Testis (tissue), 3 donors: ENCODE results near the gene GAREM2. TPM values are rescaled to one million over a fixed set of nuclear protein-coding genes. Genes with fewer than 3 reads are reported as not detected.
A peak's percentile ranks its signal among the peaks of the same experiment; 100 is the strongest.

Source experiments
- DNase-seq: peaks from one replicate; pipeline ENCODE4 v3.0.0-alpha.2; 2019
- H3K27ac ChIP-seq, 2 donors: fragments of 200-600 bp; sonication (generic); one replicate each; pipeline ENCODE4 v1.5.1; 2019
- H3K27me3 ChIP-seq: fragments of 200-600 bp; sonication (generic); one replicate; pipeline ENCODE4 v1.5.1; 2019
- H3K36me3 ChIP-seq: fragments of 200-600 bp; sonication (generic); one replicate; pipeline ENCODE4 v1.5.1; 2017; ENCODE audit warnings: low read depth; ENCODE audit errors: missing control alignments
- H3K4me1 ChIP-seq: fragments of 200-600 bp; sonication (generic); one replicate; pipeline ENCODE4 v1.5.1; 2019
- H3K4me3 ChIP-seq, 2 donors: fragments of 200-600 bp; sonication (generic); one replicate each; pipeline ENCODE4 v1.5.1; 2017 to 2019
- H3K9me3 ChIP-seq: fragments of 200-600 bp; sonication (generic); one replicate; pipeline ENCODE4 v1.5.1; 2017
- POLR2A ChIP-seq: fragments of 450-650 bp; IDR thresholded peaks from one replicate; pipeline ENCODE4 v1.6.1; 2017; ENCODE audit warnings: antibody characterized with exemption, mild to moderate bottlenecking, moderate library complexity
- WGBS, 2 donors: methylation state at CpG; one replicate each; pipeline ENCODE4 v1.1.5; 2018; 5-methylcytosine and 5-hydroxymethylcytosine counted together
- intact Hi-C: fragments of 100-400 bp; cut with DNase I; formaldehyde crosslinking; loops from one replicate; pipeline ENCODE4 v1.15.1; 2023; ENCODE audit warnings: low total_unique reads
- polyA plus RNA-seq: library from polyadenylated mRNA; stranded (reverse); fragments of 350-450 nt; fragmentation: Illumina TruSeq; extraction: RNeasy Lipid Tissue Mini Kit (QIAGEN cat#74804); gene quantifications from one replicate; pipeline ENCODE4 v1.2.3, GENCODE V29; 2014; ENCODE audit warnings: low read depth, low replicate concordance; ENCODE audit not compliant: insufficient read depth
- total RNA-seq, 2 donors: library from RNA; depleted of rRNA; stranded (reverse); fragments of >200 nt; gene quantifications; one replicate each; pipeline ENCODE4 v1.2.3, GENCODE V29; 2016
- TF ChIP-seq, protein P1 (sequence below), 3 experiments: fragments of 450-650 bp in 2 of 3; fragments of 200-600 bp in 1 of 3; sonication (generic) in 1 of 3; IDR thresholded peaks; one replicate each; pipeline ENCODE4 v1.5.1; 2016 to 2019; ENCODE audit warnings: antibody characterized with exemption in 3 of 3, mild to moderate bottlenecking in 2 of 3, moderate library complexity in 1 of 3

GAREM2 gene
- total and polyA plus RNA-seq, 3 donors from 2014 or later: 4.6 to 6.8 (median 5.4) TPM

DNA sequence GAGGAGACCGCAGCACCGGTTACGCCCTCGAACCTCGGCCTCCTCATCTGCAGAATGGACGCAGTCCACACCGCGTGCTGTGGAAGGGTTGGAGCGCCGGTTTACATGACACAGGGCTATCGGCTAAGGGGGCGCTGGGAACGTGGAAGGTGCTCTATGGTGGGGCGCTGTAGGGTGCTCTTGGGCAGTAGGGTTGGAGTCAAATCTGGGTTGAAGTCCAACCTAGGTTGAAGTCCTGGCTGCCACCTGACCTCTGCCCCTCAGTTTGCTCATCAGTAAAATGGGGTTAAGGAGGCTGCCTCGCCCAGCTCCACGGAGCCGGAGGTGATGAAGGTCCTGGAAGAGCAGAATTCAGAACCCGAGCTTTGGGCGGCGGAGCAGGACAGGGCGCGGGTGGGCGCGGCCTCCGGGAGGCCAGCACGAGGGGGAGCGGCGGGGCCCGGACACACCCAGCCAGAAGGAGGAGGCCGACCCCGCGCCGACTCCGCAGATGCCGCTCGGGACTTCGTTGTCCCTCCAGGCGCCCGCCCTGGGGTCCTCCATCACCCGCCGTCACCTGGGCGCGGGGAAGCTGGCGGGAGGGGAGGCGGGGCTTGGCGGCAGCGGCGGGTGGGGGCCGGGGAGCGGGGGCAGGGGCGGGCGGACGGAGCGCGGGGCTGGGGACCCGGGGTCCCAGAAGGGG lies 558 bp upstream of the GAREM2 start:
- no peaks in the 10 kb centered on the region for H3K27me3 ChIP-seq
- no peak for TF ChIP-seq POLR2A
- TF ChIP-seq, protein P1, sequence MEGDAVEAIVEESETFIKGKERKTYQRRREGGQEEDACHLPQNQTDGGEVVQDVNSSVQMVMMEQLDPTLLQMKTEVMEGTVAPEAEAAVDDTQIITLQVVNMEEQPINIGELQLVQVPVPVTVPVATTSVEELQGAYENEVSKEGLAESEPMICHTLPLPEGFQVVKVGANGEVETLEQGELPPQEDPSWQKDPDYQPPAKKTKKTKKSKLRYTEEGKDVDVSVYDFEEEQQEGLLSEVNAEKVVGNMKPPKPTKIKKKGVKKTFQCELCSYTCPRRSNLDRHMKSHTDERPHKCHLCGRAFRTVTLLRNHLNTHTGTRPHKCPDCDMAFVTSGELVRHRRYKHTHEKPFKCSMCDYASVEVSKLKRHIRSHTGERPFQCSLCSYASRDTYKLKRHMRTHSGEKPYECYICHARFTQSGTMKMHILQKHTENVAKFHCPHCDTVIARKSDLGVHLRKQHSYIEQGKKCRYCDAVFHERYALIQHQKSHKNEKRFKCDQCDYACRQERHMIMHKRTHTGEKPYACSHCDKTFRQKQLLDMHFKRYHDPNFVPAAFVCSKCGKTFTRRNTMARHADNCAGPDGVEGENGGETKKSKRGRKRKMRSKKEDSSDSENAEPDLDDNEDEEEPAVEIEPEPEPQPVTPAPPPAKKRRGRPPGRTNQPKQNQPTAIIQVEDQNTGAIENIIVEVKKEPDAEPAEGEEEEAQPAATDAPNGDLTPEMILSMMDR (IDR thresholded peaks at IDR 0.05): no peak
- H3K36me3 ChIP-seq: no peaks in the 10 kb centered on the region
- WGBS, 2 donors: 13 to 22% methylated on average over 30 to 39 of the region's 56 CpGs
- intact Hi-C loops: no loop called here
- peak overlapping the region; percentile 15 to 29 for H3K4me3 ChIP-seq
- H3K4me1 ChIP-seq: peaks cover 3% of the 10 kb centered on the region
- no peak overlapping the region for H3K27ac ChIP-seq
- no peaks in the 10 kb centered on the region for H3K9me3 ChIP-seq
- DNase-seq: no peak

DNA sequence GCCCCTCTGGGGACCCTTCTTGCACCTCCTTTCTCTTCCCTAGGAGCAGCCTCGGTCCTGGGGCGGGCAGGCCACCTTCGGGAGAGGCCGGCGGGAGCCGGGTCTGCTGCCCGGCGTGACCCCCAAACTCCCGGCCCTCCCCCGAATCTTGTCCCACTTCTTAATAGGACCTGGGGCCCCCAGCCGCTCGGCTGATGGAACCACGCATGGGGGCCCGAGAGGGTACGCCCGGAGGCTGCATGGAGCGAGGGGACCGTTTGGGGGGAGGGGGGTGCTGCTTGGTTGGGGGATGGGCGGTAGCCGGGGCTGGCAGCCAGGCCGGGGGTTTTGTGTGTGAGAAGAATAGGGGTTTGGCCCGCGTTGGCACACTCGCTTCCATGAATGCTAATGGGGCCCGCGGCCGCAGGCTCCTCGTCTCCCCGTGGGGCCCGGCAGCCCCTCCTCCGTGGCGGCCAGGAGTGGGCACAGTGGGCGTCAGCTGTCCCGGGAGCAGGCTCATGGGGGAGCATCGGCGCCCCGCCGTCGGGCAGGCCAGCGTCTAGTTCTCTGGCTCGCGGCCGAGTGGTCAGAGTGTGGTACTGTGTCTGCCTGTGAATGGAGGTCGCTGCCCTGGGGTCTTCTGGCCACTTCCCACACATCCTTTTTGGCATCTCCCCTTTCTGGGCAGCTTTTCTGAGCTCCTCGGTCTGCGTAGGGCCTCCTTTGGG lies 1.0 kb downstream of the GAREM2 start:
- intact Hi-C loops: no loop called here
- Histone ChIP-seq H3K4me3 (peak overlapping the region; percentile 37 to 52), H3K9me3 (no peaks in the 10 kb centered on the region), H3K36me3 (no peaks in the 10 kb centered on the region), H3K27me3 (no peaks in the 10 kb centered on the region), H3K4me1 (peaks cover 4% of the 10 kb centered on the region), H3K27ac (no peak overlapping the region)
- DNase-seq: no peak
- TF ChIP-seq POLR2A: no peak
- TF ChIP-seq, protein P1 (IDR thresholded peaks at IDR 0.05): no peak
- WGBS, 2 donors: 22 to 34% methylated on average over 17 to 45 of the region's 46 CpGs

DNA sequence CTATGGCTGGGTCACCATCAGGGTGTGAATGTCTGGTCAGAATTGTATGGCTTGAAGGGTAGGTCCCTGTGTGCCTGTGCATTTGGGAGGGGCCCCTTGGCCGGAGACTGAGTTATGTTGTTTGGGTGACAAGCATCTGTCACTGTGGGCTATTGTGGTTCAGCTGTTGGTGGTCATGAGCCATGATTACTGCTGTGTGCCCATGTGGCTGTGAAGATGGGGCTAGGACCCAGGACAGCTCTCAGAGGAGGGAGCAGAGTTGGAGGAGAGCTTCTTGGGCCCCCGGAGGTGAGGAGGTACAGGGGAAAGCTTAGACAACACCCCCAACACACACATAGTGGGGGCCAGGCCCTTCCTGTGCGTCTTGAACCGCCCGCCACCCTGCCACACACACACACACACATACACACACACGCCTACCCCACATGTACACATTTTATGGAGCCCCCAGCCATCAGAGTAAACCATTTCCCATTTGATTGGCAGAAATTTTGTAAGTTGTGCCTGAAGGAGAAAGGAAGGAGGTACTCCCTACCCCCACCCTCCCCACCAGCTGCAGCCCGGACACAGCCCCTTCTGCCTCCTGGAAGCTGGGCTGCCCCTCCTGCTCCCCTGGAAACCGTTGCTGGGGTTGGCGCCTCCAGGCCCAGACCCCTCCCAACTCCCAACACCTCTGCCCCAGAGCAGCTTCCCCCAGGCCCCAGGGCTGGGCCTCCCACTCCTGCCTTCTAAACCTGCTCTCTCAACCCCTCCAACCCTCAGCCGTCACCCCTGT lies 2.0 kb downstream of the GAREM2 start:
- intact Hi-C loops: no loop called here
- WGBS, 2 donors: 78 to 84% methylated on average over 10 of the region's 10 CpGs
- H3K36me3 ChIP-seq: no peaks in the 10 kb centered on the region
- no peaks in the 10 kb centered on the region for H3K27me3 ChIP-seq
- DNase-seq: no peak
- H3K27ac ChIP-seq: no peak overlapping the region
- peaks cover 13% of the 10 kb centered on the region for H3K4me1 ChIP-seq
- TF ChIP-seq, protein P1 (IDR thresholded peaks at IDR 0.05): no peak
- TF ChIP-seq POLR2A: no peak
- H3K4me3 ChIP-seq: no peak overlapping the region
- H3K9me3 ChIP-seq: no peaks in the 10 kb centered on the region

DNA sequence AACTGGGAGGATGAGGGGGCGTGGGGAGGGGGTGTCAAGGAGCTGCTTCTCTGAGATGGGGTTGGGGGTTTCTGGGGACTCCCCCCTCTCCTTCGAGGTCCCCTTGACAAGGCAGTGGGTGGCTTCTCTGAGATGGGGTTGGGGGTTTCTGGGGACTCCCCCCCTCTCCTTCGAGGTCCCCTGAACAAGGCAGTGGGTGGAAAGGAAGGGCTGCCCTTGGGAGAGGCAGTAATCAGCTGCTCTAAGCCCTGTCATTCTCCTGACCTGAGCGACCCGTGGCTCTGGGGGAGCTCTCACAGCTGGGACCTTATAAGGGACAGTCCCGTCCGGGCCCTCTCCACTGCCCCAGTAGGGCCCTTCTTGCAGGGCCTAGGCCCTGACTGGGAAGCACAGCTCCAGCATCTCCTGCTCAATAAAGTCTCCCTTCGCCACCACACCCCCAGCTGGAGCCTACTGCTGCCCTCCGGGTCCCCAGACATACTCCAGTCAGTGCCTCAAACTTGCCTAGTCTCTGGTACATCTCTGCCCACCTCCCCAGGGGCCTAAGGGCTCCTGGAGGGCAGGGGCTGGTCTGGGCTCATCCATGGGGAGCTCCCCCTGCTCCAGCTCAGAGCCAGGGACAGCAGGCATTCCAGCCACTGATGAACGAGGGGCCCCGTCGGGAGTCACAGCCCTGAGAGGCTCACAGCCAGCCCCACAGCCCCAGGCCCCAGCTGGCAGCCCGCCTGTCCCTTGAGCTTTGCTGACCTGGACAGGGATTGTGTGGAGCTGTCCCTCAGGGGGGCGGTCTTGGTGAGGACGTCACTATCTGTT lies 2.8 kb downstream of the GAREM2 start:
- no peaks in the 10 kb centered on the region for H3K27me3 ChIP-seq
- no peaks in the 10 kb centered on the region for H3K36me3 ChIP-seq
- intact Hi-C loops: no loop called here
- TF ChIP-seq, protein P1 (IDR thresholded peaks at IDR 0.05): no peak
- peaks cover 13% of the 10 kb centered on the region for H3K4me1 ChIP-seq
- 73 to 75% methylated on average over 14 to 15 of the region's 15 CpGs for WGBS, 2 donors
- H3K27ac ChIP-seq: no peak overlapping the region
- DNase-seq: no peak
- H3K4me3 ChIP-seq: no peak overlapping the region
- H3K9me3 ChIP-seq: no peaks in the 10 kb centered on the region
